HG03280 (cell line): ENCODE data around the gene NXPH3.

Source experiments
- ATAC-seq: cut with Tn5 transposase; IDR thresholded peaks from one replicate; pipeline ENCODE4 v1.9.1; 2021; ENCODE audit warnings: mild to moderate bottlenecking, moderate library complexity; ENCODE audit not compliant: unreplicated experiment

Gene NXPH3

GRCh38 chr17:49588726-49589576 is 13.3 kb downstream of the NXPH3 start:
- no peak for ATAC-seq

GRCh38 chr17:49589577-49589927 is 13.9 kb downstream of the NXPH3 start:
- ATAC-seq = no peak

DNA sequence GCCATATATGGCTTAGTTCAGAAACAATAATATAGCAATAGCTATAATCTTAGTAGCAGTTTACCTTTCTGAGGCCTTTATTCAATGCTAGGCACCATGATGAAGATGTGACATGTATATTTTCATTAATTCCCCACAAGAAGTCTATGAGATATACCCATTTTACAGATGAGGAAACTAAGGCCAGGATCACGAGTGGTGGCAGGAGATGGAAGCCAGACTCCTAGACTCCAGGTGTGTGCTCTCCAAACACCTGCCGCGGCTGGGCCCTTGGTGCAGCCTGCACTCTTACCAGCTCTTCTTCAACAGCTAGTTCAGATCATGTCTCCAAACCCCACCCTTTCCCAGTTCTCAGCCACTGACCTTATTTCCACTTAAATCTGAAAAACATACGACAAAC is 15.2 kb downstream of the NXPH3 start:
- ATAC-seq = no peak

DNA sequence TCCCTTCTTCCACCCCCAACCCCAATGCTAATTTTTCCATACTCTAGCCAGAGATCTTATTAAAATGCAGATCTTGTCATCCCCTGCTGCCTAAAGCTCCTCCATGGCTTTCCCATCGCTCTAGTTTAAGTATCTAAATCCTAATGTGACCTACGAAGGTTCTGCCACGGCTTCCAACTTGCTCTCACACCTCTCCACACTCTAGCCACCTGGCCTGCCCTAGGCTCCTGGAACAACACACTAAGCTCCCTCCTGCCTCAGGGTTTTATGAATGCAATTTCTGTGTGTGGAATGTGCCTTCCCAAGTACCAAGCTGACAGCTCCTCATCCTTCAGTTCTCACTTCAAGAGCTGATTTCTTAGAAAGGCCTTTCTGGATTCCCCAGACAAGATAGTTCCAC is 16.6 kb downstream of the NXPH3 start:
- no peak for ATAC-seq

GRCh38 chr17:49595328-49595727 is 19.7 kb downstream of the NXPH3 start:
- ATAC-seq = no peak

DNA sequence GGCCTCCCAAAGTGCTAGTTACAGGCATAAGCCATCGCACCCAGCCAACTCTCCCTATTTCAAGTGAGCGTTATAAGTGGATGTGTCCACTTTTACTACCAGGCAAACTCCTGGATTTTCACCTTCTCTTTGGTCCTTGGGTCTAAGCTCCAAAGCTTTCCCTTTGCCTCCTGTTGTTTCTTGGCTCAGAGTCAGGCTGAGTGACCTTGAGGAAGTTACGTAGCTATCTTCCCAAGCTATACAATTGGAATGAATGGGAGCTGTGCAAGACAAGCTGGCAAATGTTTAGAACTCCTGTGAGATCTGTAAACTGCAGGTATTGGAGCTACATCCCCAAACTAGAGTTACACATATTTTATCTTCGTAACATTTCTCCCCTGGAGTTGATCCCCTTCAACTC is 20.3 kb downstream of the NXPH3 start:
- no peak for ATAC-seq

DNA sequence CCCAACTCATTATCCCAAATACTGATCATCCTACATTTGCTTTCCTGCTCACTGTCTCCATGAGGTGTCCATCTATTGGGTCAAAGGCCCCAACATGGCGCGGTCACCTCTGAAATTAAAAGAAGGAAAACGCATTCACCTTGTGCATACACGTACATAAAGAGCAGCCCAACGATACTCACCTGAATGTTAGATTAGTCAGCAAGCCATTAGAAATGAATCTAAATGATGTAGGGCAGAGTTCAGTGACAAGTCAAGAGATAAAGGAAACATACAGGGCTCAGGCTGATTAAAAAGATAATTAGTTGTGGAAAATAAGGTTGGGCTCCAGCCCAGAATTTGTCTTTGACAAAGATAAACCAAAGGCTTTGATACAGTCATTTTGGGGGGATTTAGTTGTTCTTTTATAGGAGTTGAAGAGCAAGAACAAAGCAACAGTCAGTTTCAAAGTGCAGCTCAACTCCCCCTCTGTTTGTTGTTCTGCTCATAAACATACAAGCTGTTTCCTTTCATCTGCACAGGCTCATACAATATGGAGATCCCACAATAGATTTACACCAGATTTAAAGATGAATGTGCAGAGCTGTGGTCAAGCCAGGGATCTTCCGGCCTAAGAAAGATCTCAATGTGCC is 21.1 kb downstream of the NXPH3 start:
- no peak for ATAC-seq

DNA sequence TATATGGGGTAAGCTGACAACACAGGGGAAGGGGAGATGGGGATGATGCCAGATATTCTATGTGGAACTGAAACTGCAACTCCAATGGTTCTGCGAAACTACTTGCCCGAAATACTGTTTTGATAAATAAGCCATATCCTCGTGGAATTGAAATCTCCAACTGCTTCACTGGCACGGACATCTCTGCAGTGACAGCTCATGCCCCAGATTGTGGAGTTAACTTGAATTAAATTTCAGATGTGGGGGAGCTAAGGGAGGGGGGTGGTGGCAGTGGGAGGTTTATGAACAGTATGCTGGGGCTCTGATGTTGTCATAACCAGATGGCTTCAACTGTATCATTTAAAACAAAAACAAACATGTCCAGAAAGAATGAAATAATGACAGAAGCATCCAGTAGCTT is 21.8 kb downstream of the NXPH3 start:
- no peak for ATAC-seq

DNA sequence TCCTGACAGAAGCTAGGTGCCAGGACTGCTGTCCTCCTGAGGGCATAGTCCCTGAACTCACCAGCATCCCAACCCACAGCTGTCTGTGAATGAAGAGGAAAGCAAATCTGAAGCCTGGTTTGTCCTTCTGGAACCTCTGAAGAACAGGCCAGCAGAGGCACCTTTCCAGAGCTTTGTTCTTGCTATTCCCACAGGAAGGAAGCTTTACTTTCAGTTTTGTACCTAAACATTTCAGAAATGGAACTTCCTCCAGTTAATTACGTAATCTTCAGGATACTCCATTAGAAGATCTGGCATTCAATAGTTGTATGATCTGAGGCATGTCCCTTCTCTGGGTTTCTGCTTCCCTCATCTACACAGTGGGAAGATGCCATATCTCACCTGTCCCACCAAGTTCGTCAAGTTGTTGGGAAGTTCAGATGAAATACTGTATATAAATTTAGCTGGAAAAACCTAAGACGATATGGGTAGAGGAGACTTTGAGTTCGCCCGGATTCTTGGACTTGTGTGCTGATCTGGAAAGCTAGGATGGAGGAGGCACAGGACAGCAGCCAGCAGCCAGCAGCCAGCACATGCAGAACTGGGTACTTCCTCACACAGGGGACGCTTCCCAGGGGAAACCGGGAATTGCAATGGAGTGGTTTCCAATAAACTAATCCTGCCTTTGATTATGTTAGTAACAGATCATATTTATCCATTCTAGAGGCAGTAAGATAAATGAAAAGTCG is 22.4 kb downstream of the NXPH3 start:
- no peak for ATAC-seq

DNA sequence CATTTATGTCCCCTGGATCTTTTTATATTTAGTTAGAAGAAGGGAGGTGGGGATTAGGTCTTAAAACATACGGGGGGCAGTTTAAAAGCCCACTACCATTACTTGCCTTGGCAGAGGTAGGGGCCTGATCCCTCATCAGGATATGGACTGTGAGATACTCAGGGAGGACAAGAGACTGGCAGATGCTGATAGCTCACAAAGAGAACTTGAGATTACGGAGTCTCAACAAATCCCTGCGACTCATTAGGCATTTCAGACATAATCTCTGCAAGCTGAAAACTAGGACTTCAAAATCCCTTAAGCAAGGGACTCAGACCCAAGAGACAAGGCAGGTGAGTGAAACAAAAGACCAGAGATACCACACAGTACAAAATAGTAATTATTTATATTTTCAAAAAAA is 23.2 kb downstream of the NXPH3 start:
- ATAC-seq = no peak

GRCh38 chr17:49600949-49601348 is 25.3 kb downstream of the NXPH3 start:
- ATAC-seq = no peak

DNA sequence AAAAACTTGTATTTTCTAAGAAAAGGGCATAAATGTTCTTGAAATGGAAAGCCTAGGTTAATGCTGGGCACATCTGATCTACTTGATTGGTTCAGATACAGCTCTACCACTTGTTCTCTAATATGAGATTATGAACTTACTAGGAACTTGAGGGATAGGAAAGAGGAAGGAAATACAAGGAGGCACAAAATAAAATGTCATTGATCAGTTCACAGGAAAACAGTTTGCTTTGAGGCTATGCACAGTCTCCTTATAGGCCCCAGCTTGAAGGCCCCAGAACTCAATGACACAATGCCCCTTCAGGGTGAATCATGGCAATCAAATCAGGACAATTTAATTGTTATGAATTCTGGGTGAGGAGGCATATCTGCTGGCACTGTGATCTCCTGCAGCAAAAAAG is 27.1 kb downstream of the NXPH3 start:
- ATAC-seq = no peak

GRCh38 chr17:49603238-49603637 is 27.6 kb downstream of the NXPH3 start:
- no peak for ATAC-seq

DNA sequence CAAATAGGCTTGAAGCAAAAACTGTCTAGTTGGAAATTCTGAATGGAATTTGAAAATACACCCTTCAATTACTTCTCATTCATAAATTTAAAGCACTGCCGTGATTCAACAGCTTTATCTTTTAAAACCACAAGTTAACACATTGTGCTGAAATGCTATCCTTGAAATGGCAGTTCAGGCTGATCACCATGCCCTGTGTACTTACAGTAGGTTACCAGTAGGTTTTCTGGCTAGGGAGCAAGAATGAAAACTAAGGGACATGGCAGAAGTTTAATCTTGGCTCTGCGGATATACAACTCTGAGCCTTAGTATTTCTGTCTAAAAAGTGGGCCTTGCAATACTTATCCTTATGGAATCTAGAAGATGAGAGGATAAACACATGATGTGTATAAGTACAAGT is 28.0 kb downstream of the NXPH3 start:
- ATAC-seq = no peak

DNA sequence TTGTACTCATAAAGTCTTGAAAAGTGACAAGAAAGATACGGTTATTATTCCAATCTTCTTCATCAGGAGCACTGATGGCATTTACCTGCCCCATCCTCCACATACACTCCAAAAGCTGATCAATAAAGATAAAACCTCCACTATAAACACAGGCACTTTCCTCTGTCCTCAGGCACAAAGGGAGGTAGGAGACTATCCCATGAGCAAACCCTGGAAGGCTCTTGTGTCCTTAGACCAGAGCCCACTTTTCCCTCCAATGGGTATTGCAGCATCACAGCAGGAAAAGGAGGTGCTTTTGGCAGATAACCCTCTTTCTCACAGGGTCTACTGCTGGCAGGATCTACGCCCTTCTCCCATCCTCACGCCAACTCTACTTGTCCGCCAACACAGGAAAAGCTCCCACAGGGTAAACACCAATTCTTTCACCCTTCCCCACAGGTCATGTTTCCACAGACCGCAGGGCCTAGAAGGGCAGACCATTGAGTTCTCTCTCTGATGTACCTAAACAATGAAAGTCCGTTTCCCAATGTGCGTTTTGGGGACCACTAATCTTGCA is 28.7 kb downstream of the NXPH3 start:
- no peak for ATAC-seq

DNA sequence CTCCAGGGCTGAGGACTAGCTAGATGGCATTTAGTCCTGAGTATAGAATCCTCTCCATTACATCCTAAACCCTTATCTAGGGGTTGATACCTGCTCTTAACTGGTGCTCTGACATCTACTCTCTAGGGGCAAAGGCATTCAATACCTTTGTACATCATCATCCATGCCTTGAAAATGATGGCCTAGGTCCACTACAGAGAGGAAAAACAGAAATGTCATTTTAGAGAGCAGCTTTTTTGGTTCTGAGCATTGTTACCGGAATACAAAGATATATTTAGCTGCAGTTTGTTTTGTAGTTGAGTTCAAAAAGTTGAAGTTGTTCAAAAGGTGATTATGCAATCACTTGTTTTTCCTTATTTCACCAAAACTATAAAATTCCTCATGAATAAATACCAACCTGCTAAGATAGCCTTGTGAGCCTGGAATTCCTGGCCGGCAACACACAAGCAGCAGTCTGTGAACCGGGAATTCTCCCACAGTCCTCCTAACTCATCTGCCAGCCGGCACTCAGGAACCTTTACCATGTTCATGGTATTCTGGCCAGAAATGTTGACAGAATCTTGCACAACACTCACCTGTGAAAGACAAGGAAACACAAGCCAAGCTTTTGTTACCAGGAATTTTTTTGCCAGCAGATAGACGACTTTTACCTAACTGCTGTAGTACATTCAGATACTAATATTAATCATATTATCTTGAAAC is 35.4 kb downstream of the NXPH3 start:
- ATAC-seq = no peak

- ATAC-seq = no peak
These were observed 37.1 kb downstream of the NXPH3 start for GRCh38 chr17:49612726-49613125.

GRCh38 chr17:49613182-49613800 is 37.6 kb downstream of the NXPH3 start:
- no peak for ATAC-seq

DNA sequence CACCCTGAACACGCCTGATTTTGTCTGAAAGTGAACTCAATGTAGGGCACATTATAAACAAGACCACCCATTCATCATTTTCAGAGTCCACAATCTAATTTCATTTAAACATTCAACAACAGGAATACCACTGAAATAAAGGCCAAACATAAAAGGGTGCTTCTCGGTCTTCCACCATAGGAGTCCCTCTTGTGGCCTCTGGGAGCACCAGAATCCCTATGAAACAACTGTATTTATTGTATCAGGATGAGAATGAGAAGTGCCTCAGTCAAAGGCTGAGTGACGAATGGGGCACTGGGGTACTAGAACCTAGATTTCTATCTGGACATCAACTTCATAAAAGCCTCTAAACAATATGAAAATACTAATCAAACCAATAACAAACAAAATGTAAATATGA is 40.4 kb downstream of the NXPH3 start:
- ATAC-seq = no peak

GRCh38 chr17:49616601-49617131 is 41.0 kb downstream of the NXPH3 start:
- ATAC-seq = no peak
